DMS153 treated with DMSO at 0.1 percent for 48 hours (cell line): ENCODE data around the gene ZNF280D.
"Not testable (repeated sequence)": the region's sequence is repeated elsewhere in the genome, so short reads cannot be mapped to it uniquely, and the experiment has no call there.

ENCODE experiments used
- DNase-seq: peaks from one replicate; lab custom pipeline; 2025; ENCODE audit not compliant: unreplicated experiment; lab: John Stamatoyannopoulos, UW

Gene ZNF280D

GRCh38 chr15:56718560-56718959, 14.7 kb downstream of the ZNF280D start:
- DNase-seq, result no peak

GRCh38 chr15:56716334-56716733, 17.0 kb downstream of the ZNF280D start:
- no peak for DNase-seq

GRCh38 chr15:56715220-56715619, 18.1 kb downstream of the ZNF280D start:
- DNase-seq, result no peak

GRCh38 chr15:56709502-56709901, 23.8 kb downstream of the ZNF280D start:
- not testable (repeated sequence) for DNase-seq

- DNase-seq, result no peak
Measured at GRCh38 chr15:56699743-56700142, 33.6 kb downstream of the ZNF280D start.

- no peak for DNase-seq
Measured at GRCh38 chr15:56698270-56698669, 35.0 kb downstream of the ZNF280D start.

- DNase-seq, result no peak
Measured at GRCh38 chr15:56693761-56694160, 39.5 kb downstream of the ZNF280D start.

- DNase-seq, result no peak
Measured at GRCh38 chr15:56690733-56691132, 42.6 kb downstream of the ZNF280D start.

- no peak for DNase-seq
Measured at GRCh38 chr15:56683908-56684307, 49.4 kb downstream of the ZNF280D start.

- no peak for DNase-seq
Measured at GRCh38 chr15:56681113-56681512, 52.2 kb downstream of the ZNF280D start.

GRCh38 chr15:56679225-56679624, 54.1 kb downstream of the ZNF280D start:
- no peak for DNase-seq

GRCh38 chr15:56678571-56678970, 54.7 kb downstream of the ZNF280D start:
- no peak for DNase-seq

- DNase-seq, result no peak
Measured at GRCh38 chr15:56677271-56677670, 56.0 kb downstream of the ZNF280D start.

GRCh38 chr15:56675930-56676329, 57.4 kb downstream of the ZNF280D start:
- no peak for DNase-seq

GRCh38 chr15:56674857-56675256, 58.5 kb downstream of the ZNF280D start:
- DNase-seq, result no peak

- no peak for DNase-seq
Measured at GRCh38 chr15:56672721-56673120, 60.6 kb downstream of the ZNF280D start.

- no peak for DNase-seq
Measured at GRCh38 chr15:56667517-56667916, 65.8 kb downstream of the ZNF280D start.

- DNase-seq, result no peak
Measured at GRCh38 chr15:56660943-56661342, 72.4 kb downstream of the ZNF280D start.

GRCh38 chr15:56659197-56659596, 74.1 kb downstream of the ZNF280D start:
- DNase-seq, result no peak

GRCh38 chr15:56654624-56655023, 78.7 kb downstream of the ZNF280D start:
- DNase-seq, result no peak

- DNase-seq, result no peak
Measured at GRCh38 chr15:56654216-56654615, 79.1 kb downstream of the ZNF280D start.

GRCh38 chr15:56653787-56654186, 79.5 kb downstream of the ZNF280D start:
- DNase-seq, result no peak

- DNase-seq, result no peak
Measured at GRCh38 chr15:56653107-56653506, 80.2 kb downstream of the ZNF280D start.

GRCh38 chr15:56648311-56648710, 85.0 kb downstream of the ZNF280D start:
- no peak for DNase-seq
